GM23338 (cell line): ENCODE results near the gene TNK2. TPM values are rescaled to one million over a fixed set of nuclear protein-coding genes. Genes with fewer than 3 reads are reported as not detected.
"Not testable (repeated sequence)": the region's sequence is repeated elsewhere in the genome, so short reads cannot be mapped to it uniquely, and the experiment has no call there.

ENCODE experiments used
- ATAC-seq: fragments of 200-7000 bp; cut with Tn5 transposase; 3 replicates; pipeline ENCODE4 v1.9.1; 2020
- DNase-seq: peaks from one replicate; pipeline ENCODE4 v3.0.0-alpha.2; 2015; ENCODE audit warnings: low spot score
- H2AFZ ChIP-seq: fragments of 200-600 bp; sonication (generic); 2 replicates; pipeline ENCODE4 v1.8.0; 2016; ENCODE audit warnings: antibody characterized with exemption, mild to moderate bottlenecking, moderate library complexity
- H3F3A ChIP-seq: fragments of 200-600 bp; sonication (generic); replicated peaks from 2 replicates; pipeline ENCODE4 v1.8.0; 2017; ENCODE audit warnings: antibody characterized with exemption, mixed run types, low read depth
- H3K27ac ChIP-seq: fragments of 200-600 bp; sonication (generic); 2 replicates; pipeline ENCODE4 v1.6.1; 2016; ENCODE audit warnings: low read depth
- H3K27me3 ChIP-seq: fragments of 200-600 bp; sonication (generic); 2 replicates; pipeline ENCODE4 v1.8.0; 2016; ENCODE audit warnings: mild to moderate bottlenecking, mixed run types, moderate library complexity; ENCODE audit not compliant: insufficient read depth
- H3K36me3 ChIP-seq: fragments of 200-600 bp; sonication (generic); 2 replicates; pipeline ENCODE4 v1.8.0; 2016; ENCODE audit warnings: mild to moderate bottlenecking; ENCODE audit not compliant: insufficient read depth
- H3K4me1 ChIP-seq: fragments of 200-600 bp; sonication (generic); 2 replicates; pipeline ENCODE4 v1.8.0; 2016; ENCODE audit warnings: mild to moderate bottlenecking, moderate library complexity; ENCODE audit not compliant: insufficient read depth
- H3K4me2 ChIP-seq: fragments of 200-600 bp; sonication (generic); 2 replicates; pipeline ENCODE4 v1.7.1; 2017; ENCODE audit warnings: mixed run types
- H3K4me3 ChIP-seq: fragments of 200-600 bp; sonication (generic); 2 replicates; pipeline ENCODE4 v1.6.1; 2016; ENCODE audit warnings: mixed run types
- H3K79me2 ChIP-seq: fragments of 200-600 bp; sonication (generic); replicated peaks from 2 replicates; pipeline ENCODE4 v1.8.0; 2017; ENCODE audit warnings: mild to moderate bottlenecking; ENCODE audit not compliant: insufficient read depth
- H3K9me2 ChIP-seq: fragments of 200-600 bp; sonication (generic); 2 replicates; pipeline ENCODE4 v1.8.0; 2017; ENCODE audit not compliant: insufficient read depth
- H4K20me1 ChIP-seq: fragments of 200-600 bp; sonication (generic); replicated peaks from 2 replicates; pipeline ENCODE4 v1.8.0; 2017; ENCODE audit warnings: mild to moderate bottlenecking; ENCODE audit not compliant: insufficient read depth
- H3K27ac Mint-ChIP-seq: 2 replicates; pipeline ENCODE4 v1.8.0; 2020; ENCODE audit warnings: inconsistent platforms, mild to moderate bottlenecking, moderate library complexity, mixed read lengths
- H3K27me3 Mint-ChIP-seq: 3 replicates; pipeline ENCODE4 v1.8.0; 2022; ENCODE audit warnings: low read depth, mild to moderate bottlenecking, moderate library complexity, mixed read lengths, inconsistent platforms; ENCODE audit not compliant: insufficient read depth, poor library complexity
- H3K36me3 Mint-ChIP-seq: 3 replicates; pipeline ENCODE4 v1.8.0; 2021; ENCODE audit warnings: low read depth, mild to moderate bottlenecking, inconsistent platforms, moderate library complexity, mixed read lengths
- H3K4me1 Mint-ChIP-seq: 3 replicates; pipeline ENCODE4 v1.8.0; 2020; ENCODE audit warnings: mild to moderate bottlenecking, inconsistent platforms, mixed read lengths
- H3K4me3 Mint-ChIP-seq: 3 replicates; pipeline ENCODE4 v1.8.0; 2021; ENCODE audit warnings: moderate library complexity, mild to moderate bottlenecking, inconsistent platforms, mixed read lengths
- H3K9me3 Mint-ChIP-seq: 3 replicates; pipeline ENCODE4 v1.8.0; 2020; ENCODE audit warnings: moderate library complexity, mild to moderate bottlenecking, inconsistent platforms, mixed read lengths
- ZNF462 ChIP-seq: fragments of 250-450 bp; sonication (Bioruptor Pico); IDR thresholded peaks from 2 replicates; pipeline ENCODE4 v1.5.0; 2020; ENCODE audit warnings: mild to moderate bottlenecking, moderate library complexity
- polyA plus RNA-seq: library from polyadenylated mRNA; unstranded; fragments of >200 nt; fragmentation: Nextera tagmentation; extraction: Ambion mirVana; gene quantifications from 2 replicates; pipeline ENCODE4 v1.2.1, GENCODE V29; 2016
- total RNA-seq: library from RNA; depleted of rRNA; stranded (reverse); fragments of >200 nt; shearing (Covaris generic); gene quantifications from 2 replicates; pipeline ENCODE4 v1.2.3, GENCODE V29; 2014
- TF ChIP-seq, protein P1 (sequence below): IDR thresholded peaks from 2 replicates; pipeline ENCODE4 v1.6.1; 2016; ENCODE audit warnings: antibody characterized with exemption

Gene TNK2
- total and polyA plus RNA-seq, 2 experiments from 2014 or later: 10.0 to 22.5 TPM

DNA sequence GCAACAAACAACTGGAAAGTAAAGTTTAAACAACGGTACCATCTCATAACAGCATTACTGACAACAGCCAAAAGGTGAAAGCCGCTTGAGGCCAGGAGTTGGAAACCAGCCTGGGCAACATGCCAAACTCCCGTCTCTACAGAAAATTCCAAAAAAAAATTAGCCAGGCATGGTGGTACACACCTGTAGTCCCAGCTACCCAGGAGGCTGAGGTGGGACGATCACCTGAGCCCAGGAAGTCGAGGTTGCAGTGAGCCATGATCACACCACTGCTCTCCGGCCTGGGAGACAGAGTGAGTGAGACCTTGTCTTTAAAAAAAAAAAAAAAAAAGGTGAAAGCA, 4.4 kb downstream of the TNK2 start (continued):
- TF ChIP-seq ZNF462 (CRISPR knock-in tag): no peak
- TF ChIP-seq, protein P1, sequence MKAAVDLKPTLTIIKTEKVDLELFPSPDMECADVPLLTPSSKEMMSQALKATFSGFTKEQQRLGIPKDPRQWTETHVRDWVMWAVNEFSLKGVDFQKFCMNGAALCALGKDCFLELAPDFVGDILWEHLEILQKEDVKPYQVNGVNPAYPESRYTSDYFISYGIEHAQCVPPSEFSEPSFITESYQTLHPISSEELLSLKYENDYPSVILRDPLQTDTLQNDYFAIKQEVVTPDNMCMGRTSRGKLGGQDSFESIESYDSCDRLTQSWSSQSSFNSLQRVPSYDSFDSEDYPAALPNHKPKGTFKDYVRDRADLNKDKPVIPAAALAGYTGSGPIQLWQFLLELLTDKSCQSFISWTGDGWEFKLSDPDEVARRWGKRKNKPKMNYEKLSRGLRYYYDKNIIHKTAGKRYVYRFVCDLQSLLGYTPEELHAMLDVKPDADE: no peak

DNA sequence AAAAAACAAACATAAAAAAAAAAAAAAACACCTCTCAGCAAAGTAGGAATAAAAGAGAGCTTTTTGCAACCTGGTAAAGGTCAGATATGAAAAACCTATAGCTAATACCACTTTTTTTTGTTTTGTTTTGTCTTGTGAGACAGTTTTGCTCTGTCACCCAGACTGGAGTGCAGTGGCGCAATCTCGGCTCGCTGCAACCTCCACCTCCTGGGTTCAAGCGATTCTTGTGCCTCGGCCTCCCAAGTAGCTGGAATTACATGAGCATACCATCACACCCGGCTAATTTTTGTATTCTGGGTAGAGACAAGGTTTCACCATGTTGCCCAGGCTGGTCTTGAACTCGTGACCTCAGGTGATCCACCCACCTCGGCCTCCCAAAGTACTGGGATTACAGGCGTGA, 5.7 kb downstream of the TNK2 start:
- peaks cover 16% of the 10 kb centered on the region for H3K4me1 ChIP-seq
- H3K4me3 Mint-ChIP-seq, H3K4me3 ChIP-seq, ATAC-seq, H3K4me2 ChIP-seq, H3K27ac ChIP-seq, DNase-seq, H3F3A ChIP-seq, H3K36me3 ChIP-seq, H3K9me2 ChIP-seq, H3K27me3 ChIP-seq, H3K27ac Mint-ChIP-seq, H2AFZ ChIP-seq, H3K9me3 Mint-ChIP-seq, H3K36me3 Mint-ChIP-seq: not testable (repeated sequence)
- H4K20me1 ChIP-seq: peaks cover 30% of the 10 kb centered on the region
- Mint-ChIP-seq H3K4me1 (peaks cover 20% of the 10 kb centered on the region), H3K27me3 (peaks cover 11% of the 10 kb centered on the region)
- H3K79me2 ChIP-seq: peaks cover 73% of the 10 kb centered on the region

DNA sequence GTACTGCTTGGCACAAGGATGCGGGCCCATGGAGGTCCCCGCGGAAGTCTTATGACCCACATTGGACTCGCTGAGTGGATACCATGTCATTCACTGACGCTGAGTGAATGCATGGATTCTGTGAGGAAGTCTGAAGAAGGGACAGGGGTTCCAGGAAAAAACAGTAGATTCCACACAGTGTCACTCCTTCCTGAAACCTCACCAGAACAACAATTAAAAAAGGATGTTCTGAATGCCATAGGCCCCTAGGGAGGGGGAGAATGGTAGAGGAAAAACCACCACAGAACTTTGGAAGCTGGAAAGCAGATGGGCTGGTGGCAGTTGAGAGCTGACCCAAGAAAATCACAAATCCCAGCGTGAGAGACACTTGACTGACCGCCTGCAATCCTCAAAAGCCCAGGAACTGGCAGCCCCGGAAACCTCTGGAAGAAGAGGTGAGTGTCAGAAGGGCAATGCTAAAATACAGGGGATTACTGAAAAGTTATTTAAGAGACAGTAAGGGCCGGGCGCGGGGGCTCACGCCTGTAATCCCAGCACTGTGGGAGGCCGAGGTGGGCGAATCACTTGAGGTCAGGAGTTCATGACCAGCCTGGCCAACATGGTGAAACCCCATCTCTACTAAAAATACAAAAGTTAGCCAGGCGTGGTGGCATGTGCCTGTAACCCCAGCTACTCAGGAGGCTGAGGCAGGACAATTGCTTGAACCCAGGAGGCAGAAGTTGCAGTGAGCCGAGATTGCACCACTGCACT, 6.3 kb downstream of the TNK2 start:
- not testable (repeated sequence) for H3K36me3 ChIP-seq, H3F3A ChIP-seq, DNase-seq, ATAC-seq, H3K36me3 Mint-ChIP-seq, H3K4me3 Mint-ChIP-seq, H3K9me3 Mint-ChIP-seq, H3K27ac ChIP-seq, H3K27me3 ChIP-seq, H3K4me3 ChIP-seq, H3K9me2 ChIP-seq, H2AFZ ChIP-seq, H3K4me2 ChIP-seq
- peaks cover 13% of the 10 kb centered on the region for H3K4me1 ChIP-seq
- Mint-ChIP-seq H3K4me1 (peaks cover 24% of the 10 kb centered on the region), H3K27ac (peak overlapping the region; percentile 30; the same call in 1 of the 2 replicates), H3K27me3 (peaks cover 16% of the 10 kb centered on the region)
- H3K79me2 ChIP-seq: peaks cover 67% of the 10 kb centered on the region
- H4K20me1 ChIP-seq: peaks cover 25% of the 10 kb centered on the region
